Keratinocyte (primary cell): Measurements from ENCODE around the gene ZBTB3. TPM values are rescaled to one million over a fixed set of nuclear protein-coding genes. Genes with fewer than 3 reads are reported as not detected.
"Not testable (repeated sequence)": the region's sequence is repeated elsewhere in the genome, so short reads cannot be mapped to it uniquely, and the experiment has no call there.

Experiments used
- DNase-seq: peaks from one replicate; pipeline ENCODE4 v3.0.0-alpha.2; 2011; ENCODE audit warnings: low read depth, missing footprints, low spot score
- FAIRE-seq: peaks from 2 replicates; lab custom pipeline; 2011; peaks lifted over from hg19 to GRCh38; lab: Jason Lieb, UNC
- H2AFZ ChIP-seq: 2 replicates; pipeline ENCODE4 v1.6.0; 2012; ENCODE audit warnings: low read length, control low read depth, inconsistent platforms; ENCODE audit not compliant: control insufficient read depth
- H3K27ac ChIP-seq: 2 replicates; pipeline ENCODE4 v1.5.1; 2011; ENCODE audit warnings: low read length; ENCODE audit not compliant: control insufficient read depth, insufficient read depth
- H3K27me3 ChIP-seq: 3 replicates; pipeline ENCODE4 v1.6.0; 2011; ENCODE audit warnings: low read length; ENCODE audit not compliant: control insufficient read depth, insufficient read depth; ENCODE audit errors: extremely low read depth
- H3K36me3 ChIP-seq, 2 experiments: 2 replicates in 1 of 2; 3 replicates in 1 of 2; pipeline ENCODE4 v1.5.1; 2011; ENCODE audit warnings: low read length in 2 of 2, mild to moderate bottlenecking in 1 of 2; ENCODE audit not compliant: control insufficient read depth in 2 of 2, insufficient read depth in 2 of 2; ENCODE audit errors: extremely low read depth in 1 of 2
- H3K4me1 ChIP-seq: 3 replicates; pipeline ENCODE4 v1.5.1; 2011; ENCODE audit warnings: low read length; ENCODE audit not compliant: control insufficient read depth, insufficient read depth; ENCODE audit errors: extremely low read depth
- H3K4me2 ChIP-seq: 3 replicates; pipeline ENCODE4 v1.6.0; 2011; ENCODE audit warnings: low read depth, low read length; ENCODE audit not compliant: control insufficient read depth, insufficient read depth; ENCODE audit errors: extremely low read depth
- H3K4me3 ChIP-seq, 3 experiments: fragments of 200-600 bp in 1 of 3; sonication (generic) in 1 of 3; 2 replicates in 2 of 3; 3 replicates in 1 of 3; pipeline ENCODE4 v1.5.1; 2011 to 2016; ENCODE audit warnings: low read length in 3 of 3, mild to moderate bottlenecking in 3 of 3, control low read depth in 2 of 3, inconsistent platforms in 1 of 3, low read depth in 1 of 3, mixed read lengths in 1 of 3, mixed run types in 1 of 3, moderate library complexity in 1 of 3; ENCODE audit not compliant: control insufficient read depth in 2 of 3, insufficient read depth in 2 of 3; ENCODE audit errors: extremely low read depth in 1 of 3
- H3K79me2 ChIP-seq: 2 replicates; pipeline ENCODE4 v1.6.0; 2012; ENCODE audit warnings: low read length; ENCODE audit not compliant: control insufficient read depth, insufficient read depth
- H3K9ac ChIP-seq: 3 replicates; pipeline ENCODE4 v1.6.0; 2011; ENCODE audit warnings: low read length; ENCODE audit not compliant: control insufficient read depth, insufficient read depth; ENCODE audit errors: extremely low read depth
- H3K9me1 ChIP-seq: 3 replicates; pipeline ENCODE4 v1.6.0; 2011; ENCODE audit warnings: low read length; ENCODE audit not compliant: control insufficient read depth, insufficient read depth; ENCODE audit errors: extremely low read depth
- H3K9me3 ChIP-seq: 2 replicates; pipeline ENCODE4 v1.5.1; 2012; ENCODE audit warnings: low read depth, low read length; ENCODE audit not compliant: control insufficient read depth
- H4K20me1 ChIP-seq: 3 replicates; pipeline ENCODE4 v1.6.0; 2011; ENCODE audit warnings: low read length; ENCODE audit not compliant: control insufficient read depth, insufficient read depth; ENCODE audit errors: extremely low read depth
- CTCF ChIP-seq, 3 experiments: IDR thresholded peaks in 1 of 3; conservative IDR thresholded peaks in 1 of 3; optimal IDR thresholded peaks in 1 of 3; 2 replicates in 2 of 3; 3 replicates in 1 of 3; pipeline versions ENCODE3 to v1.5.1; 2011; ENCODE audit warnings: low read length in 3 of 3, mild to moderate bottlenecking in 3 of 3, moderate library complexity in 2 of 3, control low read depth in 1 of 3, inconsistent platforms in 1 of 3; ENCODE audit not compliant: insufficient read depth in 2 of 3; ENCODE audit errors: extremely low read depth in 1 of 3
- EZH2 ChIP-seq: IDR thresholded peaks from one replicate; pipeline ENCODE4 v1.6.1; 2012; ENCODE audit warnings: inconsistent platforms, mild to moderate bottlenecking, low read length, moderate library complexity
- dilution Hi-C: fragments of 300-500 bp; cut with MboI; formaldehyde crosslinking; loops from one replicate; pipeline ENCODE4 v1.7.0; 2020; ENCODE audit warnings: low sequenced_read_pairs; ENCODE audit not compliant: extremely low pct_ligation_motif_present
- polyA plus RNA-seq, 5 experiments: library from polyadenylated mRNA; depleted of rRNA in 3 of 5; stranded (reverse) in 3 of 5; stranded (forward) in 1 of 5; unstranded in 1 of 5; fragments of >200 nt; gene quantifications; 1 replicate in 1 of 5; 2 replicates in 3 of 5; 3 replicates in 1 of 5; pipeline versions ENCODE4 v1.2.1 to v1.2.3, GENCODE V29; 2011 to 2012; ENCODE audit warnings: missing spikeins in 2 of 5, low read depth in 1 of 5, low replicate concordance in 1 of 5

Gene ZBTB3
- polyA plus RNA-seq, 1 donor (not counting 4 experiments of a cell fraction or from before 2014, with no cell fraction given), result 3.4 TPM

GRCh38 chr11:62732830-62733229 is 21.1 kb downstream of the ZBTB3 start:
- DNase-seq, result no peak
- Histone ChIP-seq H3K4me3 (no peak overlapping the region), H2AFZ (no peak overlapping the region), H3K4me2 (no peak overlapping the region), H3K36me3 (peaks cover 8 to 9% of the 10 kb centered on the region in 2 experiments), H3K27ac (no peak overlapping the region), H3K9me1 (no peaks in the 10 kb centered on the region), H3K4me1 (peaks cover 14% of the 10 kb centered on the region), H3K9ac (no peak overlapping the region), H3K79me2 (peaks cover 38% of the 10 kb centered on the region), H3K27me3 (no peaks in the 10 kb centered on the region), H3K9me3 (no peaks in the 10 kb centered on the region), H4K20me1 (no peaks in the 10 kb centered on the region)
- dilution Hi-C loops, result no loop called here
- TF ChIP-seq EZH2 (no peak), CTCF (optimal IDR thresholded peaks at IDR 0.05 in 1 of 3, IDR thresholded peaks at IDR 0.05 in 1 of 3, conservative IDR thresholded peaks at IDR 0.05 in 1 of 3; ENCODE audit: extremely low read depth in 1 of 3, insufficient read depth in 2 of 3, low read length in 3 of 3) (peak in 1 of 3 experiments; percentile 9)
- FAIRE-seq, result no peak

- H3K36me3 ChIP-seq, FAIRE-seq, H2AFZ ChIP-seq, DNase-seq, H4K20me1 ChIP-seq, H3K27me3 ChIP-seq, dilution Hi-C loops, H3K9me3 ChIP-seq, H3K9me1 ChIP-seq: not testable (repeated sequence)
- H3K4me3 ChIP-seq, result peak overlapping the region; percentile 69 to 80 (median 79)
- peak overlapping the region; percentile 94 for H3K9ac ChIP-seq
- H3K27ac ChIP-seq, result peak overlapping the region; percentile 87
- peak overlapping the region; percentile 76 for H3K4me2 ChIP-seq
- peaks cover 55% of the 10 kb centered on the region for H3K79me2 ChIP-seq
- peaks cover 14% of the 10 kb centered on the region for H3K4me1 ChIP-seq
Measured at GRCh38 chr11:62730076-62730475, 23.9 kb downstream of the ZBTB3 start.
